ENCODE results near the gene ENDOV. TPM values are rescaled to one million over a fixed set of nuclear protein-coding genes. Genes with fewer than 3 reads are reported as not detected.

Gene ENDOV
- total RNA-seq, 1 donor from 2014 or later: 36.1 TPM

- peaks cover 15% of the 10 kb centered on the region for H3K27me3 Mint-ChIP-seq
- peak overlapping the region; percentile 90 for H3K4me3 Mint-ChIP-seq (ENCODE audit: low read depth)
- peaks cover 19% of the 10 kb centered on the region for H3K4me1 Mint-ChIP-seq (ENCODE audit: low read depth)
- no peaks in the 10 kb centered on the region for H3K36me3 Mint-ChIP-seq (ENCODE audit: insufficient read depth)
- no peak for DNase-seq (ENCODE audit: low spot score, unreplicated experiment)
- H3K27ac Mint-ChIP-seq: peak overlapping the region; percentile 96
- TF ChIP-seq CTCF (IDR thresholded peaks at IDR 0.05; ENCODE audit: unreplicated experiment): no peak
- H3K9me3 Mint-ChIP-seq (ENCODE audit: low read depth): no peaks in the 10 kb centered on the region
These were observed 38.4 kb downstream of the ENDOV start for GRCh38 chr17:80453126-80453997.

- Mint-ChIP-seq H3K4me3 (ENCODE audit: low read depth) (peak overlapping the region; percentile 90), H3K27me3 (peaks cover 20% of the 10 kb centered on the region), H3K36me3 (ENCODE audit: insufficient read depth) (no peaks in the 10 kb centered on the region), H3K9me3 (ENCODE audit: low read depth) (no peaks in the 10 kb centered on the region), H3K4me1 (ENCODE audit: low read depth) (peaks cover 19% of the 10 kb centered on the region), H3K27ac (peak overlapping the region; percentile 96)
- no peak for TF ChIP-seq CTCF (IDR thresholded peaks at IDR 0.05; ENCODE audit: unreplicated experiment)
- DNase-seq (ENCODE audit: low spot score, unreplicated experiment): no peak
These were observed 39.1 kb downstream of the ENDOV start for GRCh38 chr17:80453998-80454556.

GRCh38 chr17:80454557-80455335, 39.8 kb downstream of the ENDOV start:
- Mint-ChIP-seq H3K9me3 (ENCODE audit: low read depth) (no peaks in the 10 kb centered on the region), H3K36me3 (ENCODE audit: insufficient read depth) (no peaks in the 10 kb centered on the region), H3K27me3 (peaks cover 26% of the 10 kb centered on the region), H3K4me1 (ENCODE audit: low read depth) (peaks cover 19% of the 10 kb centered on the region), H3K27ac (peak overlapping the region; percentile 98), H3K4me3 (ENCODE audit: low read depth) (peak overlapping the region; percentile 90)
- no peak for TF ChIP-seq CTCF (IDR thresholded peaks at IDR 0.05; ENCODE audit: unreplicated experiment)
- DNase-seq (ENCODE audit: low spot score, unreplicated experiment): peak; percentile 92

GRCh38 chr17:80455336-80455710, 40.4 kb downstream of the ENDOV start:
- peaks cover 19% of the 10 kb centered on the region for H3K4me1 Mint-ChIP-seq (ENCODE audit: low read depth)
- peak overlapping the region; percentile 90 for H3K4me3 Mint-ChIP-seq (ENCODE audit: low read depth)
- no peaks in the 10 kb centered on the region for H3K9me3 Mint-ChIP-seq (ENCODE audit: low read depth)
- peaks cover 31% of the 10 kb centered on the region for H3K27me3 Mint-ChIP-seq
- no peak for TF ChIP-seq CTCF (IDR thresholded peaks at IDR 0.05; ENCODE audit: unreplicated experiment)
- DNase-seq (ENCODE audit: low spot score, unreplicated experiment): no peak
- peak overlapping the region; percentile 98 for H3K27ac Mint-ChIP-seq
- no peaks in the 10 kb centered on the region for H3K36me3 Mint-ChIP-seq (ENCODE audit: insufficient read depth)

GRCh38 chr17:80455784-80456183, 40.8 kb downstream of the ENDOV start:
- no peak for DNase-seq (ENCODE audit: low spot score, unreplicated experiment)
- no peak for TF ChIP-seq CTCF (IDR thresholded peaks at IDR 0.05; ENCODE audit: unreplicated experiment)
- H3K9me3 Mint-ChIP-seq (ENCODE audit: low read depth): no peaks in the 10 kb centered on the region
- peak overlapping the region; percentile 89 for H3K27ac Mint-ChIP-seq
- peaks cover 36% of the 10 kb centered on the region for H3K27me3 Mint-ChIP-seq
- H3K36me3 Mint-ChIP-seq (ENCODE audit: insufficient read depth): no peaks in the 10 kb centered on the region
- peaks cover 19% of the 10 kb centered on the region for H3K4me1 Mint-ChIP-seq (ENCODE audit: low read depth)
- H3K4me3 Mint-ChIP-seq (ENCODE audit: low read depth): peak overlapping the region; percentile 90
